ENCODE results near the gene SFXN3. TPM values are rescaled to one million over a fixed set of nuclear protein-coding genes. Genes with fewer than 3 reads are reported as not detected.
A peak's percentile ranks its signal among the peaks of the same experiment; 100 is the strongest.

SFXN3 gene
- total RNA-seq, 1 donor from 2014 or later: 81.0 TPM

- Mint-ChIP-seq H3K9me3 (ENCODE audit: unreplicated experiment) (no peaks in the 10 kb centered on the region), H3K27me3 (ENCODE audit: unreplicated experiment) (no peaks in the 10 kb centered on the region)
Measured at GRCh38 chr10:101000127-101000914, 30.7 kb upstream of the SFXN3 start.

GRCh38 chr10:101000915-101001658 is 29.9 kb upstream of the SFXN3 start:
- Mint-ChIP-seq H3K36me3 (ENCODE audit: unreplicated experiment) (peaks cover 13% of the 10 kb centered on the region), H3K4me3 (ENCODE audit: unreplicated experiment) (peak overlapping the region; percentile 77), H3K27ac (ENCODE audit: unreplicated experiment) (peak overlapping the region; percentile 89), H3K4me1 (ENCODE audit: unreplicated experiment) (peaks cover 31% of the 10 kb centered on the region), H3K27me3 (ENCODE audit: unreplicated experiment) (no peaks in the 10 kb centered on the region), H3K9me3 (ENCODE audit: unreplicated experiment) (no peaks in the 10 kb centered on the region)
- no peak for TF ChIP-seq CTCF (IDR thresholded peaks at IDR 0.05)
- DNase-seq (ENCODE audit: extremely low spot score, unreplicated experiment): no peak

More at GRCh38 chr10:101000127-101000914, 30.7 kb upstream of the SFXN3 start:
- peaks cover 13% of the 10 kb centered on the region for H3K36me3 Mint-ChIP-seq (ENCODE audit: unreplicated experiment)
- DNase-seq (ENCODE audit: extremely low spot score, unreplicated experiment): no peak
- peaks cover 32% of the 10 kb centered on the region for H3K4me1 Mint-ChIP-seq (ENCODE audit: unreplicated experiment)
- no peak for TF ChIP-seq CTCF (IDR thresholded peaks at IDR 0.05)
- H3K4me3 Mint-ChIP-seq (ENCODE audit: unreplicated experiment): peak overlapping the region; percentile 77
- peak overlapping the region; percentile 89 for H3K27ac Mint-ChIP-seq (ENCODE audit: unreplicated experiment)

- no peaks in the 10 kb centered on the region for H3K9me3 Mint-ChIP-seq (ENCODE audit: unreplicated experiment)
- TF ChIP-seq CTCF (IDR thresholded peaks at IDR 0.05): no peak
- no peaks in the 10 kb centered on the region for H3K27me3 Mint-ChIP-seq (ENCODE audit: unreplicated experiment)
- peak overlapping the region; percentile 77 for H3K4me3 Mint-ChIP-seq (ENCODE audit: unreplicated experiment)
- peak overlapping the region; percentile 89 for H3K27ac Mint-ChIP-seq (ENCODE audit: unreplicated experiment)
- peaks cover 26% of the 10 kb centered on the region for H3K4me1 Mint-ChIP-seq (ENCODE audit: unreplicated experiment)
- no peak for DNase-seq (ENCODE audit: extremely low spot score, unreplicated experiment)
- peaks cover 13% of the 10 kb centered on the region for H3K36me3 Mint-ChIP-seq (ENCODE audit: unreplicated experiment)
Measured at GRCh38 chr10:101001659-101002035, 29.4 kb upstream of the SFXN3 start.

GRCh38 chr10:101002456-101002855 is 28.6 kb upstream of the SFXN3 start:
- peaks cover 13% of the 10 kb centered on the region for H3K36me3 Mint-ChIP-seq (ENCODE audit: unreplicated experiment)
- TF ChIP-seq CTCF (IDR thresholded peaks at IDR 0.05): no peak
- H3K4me1 Mint-ChIP-seq (ENCODE audit: unreplicated experiment): peaks cover 23% of the 10 kb centered on the region
- no peak overlapping the region for H3K27ac Mint-ChIP-seq (ENCODE audit: unreplicated experiment)
- no peak for DNase-seq (ENCODE audit: extremely low spot score, unreplicated experiment)
- no peak overlapping the region for H3K4me3 Mint-ChIP-seq (ENCODE audit: unreplicated experiment)
- no peaks in the 10 kb centered on the region for H3K9me3 Mint-ChIP-seq (ENCODE audit: unreplicated experiment)
- H3K27me3 Mint-ChIP-seq (ENCODE audit: unreplicated experiment): no peaks in the 10 kb centered on the region

- no peak overlapping the region for H3K27ac Mint-ChIP-seq (ENCODE audit: unreplicated experiment)
- H3K36me3 Mint-ChIP-seq (ENCODE audit: unreplicated experiment): peaks cover 13% of the 10 kb centered on the region
- no peaks in the 10 kb centered on the region for H3K27me3 Mint-ChIP-seq (ENCODE audit: unreplicated experiment)
- no peak overlapping the region for H3K4me3 Mint-ChIP-seq (ENCODE audit: unreplicated experiment)
- no peak for DNase-seq (ENCODE audit: extremely low spot score, unreplicated experiment)
- no peaks in the 10 kb centered on the region for H3K9me3 Mint-ChIP-seq (ENCODE audit: unreplicated experiment)
- no peak for TF ChIP-seq CTCF (IDR thresholded peaks at IDR 0.05)
- H3K4me1 Mint-ChIP-seq (ENCODE audit: unreplicated experiment): peaks cover 16% of the 10 kb centered on the region
Measured at GRCh38 chr10:101003639-101004206, 27.3 kb upstream of the SFXN3 start.

Measured in osteocyte (in vitro differentiated cells).